Cardiac septum (tissue), 1 donor: Measurements from ENCODE around the gene MINAR2. TPM values are rescaled to one million over a fixed set of nuclear protein-coding genes. Genes with fewer than 3 reads are reported as not detected.

ENCODE experiments used
- DNase-seq: peaks from one replicate; pipeline ENCODE4 v3.0.0-alpha.2; 2020; ENCODE audit warnings: low spot score
- intact Hi-C: fragments of 100-400 bp; cut with DNase I; formaldehyde crosslinking; loops from one replicate; pipeline ENCODE4 v1.14.0; 2022
- total RNA-seq: library from RNA; stranded (reverse); fragmentation: NEBNext Ultra II Directional; extraction: Animal tissue kit (Norgen Biotek cat#: 25700); gene quantifications from one replicate; pipeline ENCODE4 v1.2.1, GENCODE V29; 2021
- donor health status: DM: no; HTN: no; CAD: no.

The MINAR2 gene
- total RNA-seq, 1 donor from 2014 or later: not detected

DNA sequence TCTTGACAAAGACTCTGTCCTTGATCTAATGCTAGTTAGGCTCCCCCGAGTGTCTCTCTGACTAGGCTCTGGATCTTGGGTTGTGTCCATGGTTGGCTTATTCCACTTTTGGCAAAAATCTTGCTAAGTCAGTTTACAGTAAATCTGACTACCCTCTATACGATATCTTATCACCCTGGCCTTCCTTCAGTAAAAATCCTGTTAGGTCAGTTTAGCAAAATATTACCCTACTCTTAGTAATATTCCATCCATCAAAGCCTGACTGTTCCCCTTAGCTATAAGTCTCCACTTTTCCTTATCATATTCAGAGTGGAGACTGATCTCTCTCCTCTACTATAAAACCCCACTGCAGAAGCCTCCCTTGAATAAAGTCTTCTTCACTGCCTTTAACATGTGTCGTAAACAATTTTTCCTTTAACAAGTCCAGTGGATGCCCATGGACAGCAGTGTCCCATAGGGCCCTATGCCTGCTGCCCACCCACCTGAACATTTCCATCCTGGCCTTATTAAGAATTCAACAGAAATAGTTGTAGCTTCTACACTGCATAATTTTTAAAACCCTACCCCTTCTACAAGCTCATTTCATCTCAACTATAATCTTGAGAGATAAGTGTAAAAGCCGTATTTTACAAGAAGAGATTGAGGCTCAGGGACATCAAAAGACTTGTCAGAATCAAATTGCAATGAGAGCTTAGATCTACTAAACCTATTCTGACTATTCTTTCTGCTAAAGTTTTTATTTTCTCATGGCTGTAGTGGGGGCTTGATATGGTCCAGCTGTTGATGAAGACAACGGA, 22.3 kb downstream of the MINAR2 start:
- intact Hi-C loops: loop anchor here (5.0 kb wide), 2 partner anchors 82 to 1342 kb away; no protein-coding TSS in a partner anchor
- no peak for DNase-seq

GRCh38 chr5:129771058-129771838, 23.4 kb downstream of the MINAR2 start:
- intact Hi-C loops: loop anchor here (5.0 kb wide), 2 partner anchors 81 to 1341 kb away; no protein-coding TSS in a partner anchor

DNA sequence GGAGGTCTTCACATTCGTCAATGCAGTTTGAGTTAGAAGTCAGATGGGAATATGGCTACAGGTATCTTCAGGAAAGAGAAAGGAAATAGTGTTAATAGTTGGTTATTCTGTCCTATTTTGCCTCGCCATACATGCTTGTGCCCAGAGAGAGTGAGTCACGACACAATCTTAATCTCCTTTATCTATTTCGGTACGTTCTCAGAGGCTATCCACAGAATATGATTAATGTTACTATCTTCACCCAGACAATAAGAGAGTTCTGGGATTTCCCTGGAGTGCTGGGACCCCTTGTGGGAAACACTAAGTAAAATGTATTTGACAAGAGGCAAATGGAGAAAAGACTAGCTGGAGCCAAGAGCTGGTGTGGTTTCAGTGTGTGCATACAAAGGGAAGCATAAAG, 25.5 kb downstream of the MINAR2 start:
- no peak for DNase-seq
- intact Hi-C loops: loop anchor here (5.0 kb wide), 2 partner anchors 79 to 1339 kb away; no protein-coding TSS in a partner anchor

More at GRCh38 chr5:129771058-129771838, 23.4 kb downstream of the MINAR2 start:
- DNase-seq: no peak

GRCh38 chr5:129781594-129781993, 33.7 kb downstream of the MINAR2 start:
- intact Hi-C loops: no loop called here
- no peak for DNase-seq

- peak; percentile 62 for DNase-seq
- intact Hi-C loops: no loop called here
Observed at GRCh38 chr5:129803403-129803802, 55.5 kb downstream of the MINAR2 start.

DNA sequence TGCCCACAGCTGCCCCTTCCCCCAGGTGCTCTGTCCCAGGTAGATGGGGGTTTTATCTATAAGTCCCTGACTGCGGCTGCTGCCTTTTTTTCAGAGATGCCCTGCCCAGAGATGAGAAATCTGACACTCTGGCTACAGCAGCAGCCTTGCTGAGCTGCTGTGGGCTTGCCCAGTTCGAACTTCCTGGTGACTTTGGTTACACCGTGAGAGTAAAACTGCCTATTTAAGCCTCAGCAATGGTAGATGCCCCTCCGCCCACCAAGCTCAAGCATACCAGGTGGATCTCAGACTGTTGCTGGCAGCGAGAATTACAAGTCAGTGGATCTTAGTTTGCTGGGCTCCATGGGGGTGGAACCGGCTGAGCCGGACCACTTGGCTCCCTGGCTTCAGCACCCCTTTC, 56.8 kb downstream of the MINAR2 start:
- peak; percentile 67 for DNase-seq
- intact Hi-C loops: no loop called here

DNA sequence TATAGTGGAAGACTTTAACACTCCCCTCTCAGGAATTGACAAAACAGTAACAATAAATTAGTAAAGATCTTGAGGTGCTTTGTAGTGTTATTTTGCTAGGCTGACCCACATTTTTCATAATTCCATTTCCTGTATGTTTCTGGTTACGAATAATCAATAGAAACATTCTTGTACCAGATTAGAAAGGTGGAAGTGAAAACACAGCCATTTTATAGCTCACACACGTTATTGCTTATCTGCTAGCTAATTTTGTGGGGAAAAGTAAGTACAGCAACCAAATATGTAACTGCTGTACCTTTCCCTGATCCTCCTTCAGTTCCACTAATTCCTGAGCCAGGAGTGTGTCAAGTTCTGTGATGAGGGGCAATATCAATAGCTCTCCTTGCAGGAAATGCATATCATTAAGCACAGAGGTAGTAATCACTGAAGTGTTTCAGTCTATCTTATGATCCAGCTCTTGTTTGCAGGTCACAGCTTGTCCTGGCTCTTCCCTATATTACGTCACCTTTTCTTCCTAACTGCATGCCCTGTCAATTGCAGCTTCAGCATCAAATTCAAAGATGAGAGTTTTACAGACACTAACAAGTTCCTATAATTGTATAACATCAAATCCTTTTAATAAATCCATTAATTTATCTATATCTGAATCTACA, 59.4 kb downstream of the MINAR2 start:
- intact Hi-C loops: no loop called here

More for the DNA sequence above, 59.4 kb downstream of the MINAR2 start:
- no peak for DNase-seq

Other genes with a start within 250 kb of the MINAR2 start
- gene CHSY3, start 156.4 kb downstream of the MINAR2 start, total RNA-seq: 3.1 TPM